Embryonic facial prominence (tissue), 1 donor: ENCODE results near the gene CNST.
A peak's percentile ranks its signal among the peaks of the same experiment; 100 is the strongest.
"Not testable (repeated sequence)": the region's sequence is repeated elsewhere in the genome, so short reads cannot be mapped to it uniquely, and the experiment has no call there.

Source experiments
- DNase-seq: peaks from one replicate; pipeline ENCODE4 v3.0.0-alpha.2; 2016; ENCODE audit errors: extremely low spot score

The CNST gene

DNA sequence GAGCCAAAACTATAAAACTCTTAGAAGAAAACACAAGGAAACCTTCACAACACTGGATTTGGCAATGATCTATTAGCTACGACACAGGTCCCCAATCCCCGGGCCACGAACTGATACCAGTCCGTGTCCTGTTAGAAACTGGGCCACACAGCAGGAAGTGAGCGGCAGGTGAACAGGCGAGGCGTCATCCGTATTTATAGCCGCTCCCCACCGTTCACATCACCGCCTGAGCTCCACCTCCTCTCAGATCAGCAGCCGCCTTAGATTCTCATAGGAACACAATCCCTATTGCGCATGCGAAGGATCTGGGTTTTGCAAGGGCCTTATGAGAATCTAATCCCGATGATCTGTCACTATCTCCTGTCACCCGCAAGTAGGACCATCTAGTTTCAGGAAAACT lies 12.1 kb upstream of the CNST start:
- DNase-seq, result no peak

GRCh38 chr1:246558041-246558440 lies 8.2 kb upstream of the CNST start:
- DNase-seq, result no peak

DNA sequence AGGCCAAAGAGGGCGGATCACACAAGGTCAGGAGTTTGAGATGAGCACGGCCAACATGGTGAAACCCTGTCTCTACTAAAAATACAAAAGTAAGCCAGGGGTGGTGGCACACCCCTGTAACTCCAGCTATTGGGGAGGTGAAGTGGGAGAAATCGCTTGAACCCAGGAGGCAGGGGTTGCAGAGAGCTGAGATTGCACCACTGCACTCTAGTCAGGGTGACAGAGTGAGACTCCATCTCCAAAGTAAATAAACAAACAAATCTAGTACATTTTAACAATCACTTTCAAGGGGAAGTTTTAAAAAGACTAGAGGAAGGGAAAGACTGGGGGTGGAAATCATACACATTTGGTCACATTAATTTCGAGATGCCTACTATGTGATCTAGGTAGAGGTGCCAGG lies 6.9 kb upstream of the CNST start:
- no peak for DNase-seq

DNA sequence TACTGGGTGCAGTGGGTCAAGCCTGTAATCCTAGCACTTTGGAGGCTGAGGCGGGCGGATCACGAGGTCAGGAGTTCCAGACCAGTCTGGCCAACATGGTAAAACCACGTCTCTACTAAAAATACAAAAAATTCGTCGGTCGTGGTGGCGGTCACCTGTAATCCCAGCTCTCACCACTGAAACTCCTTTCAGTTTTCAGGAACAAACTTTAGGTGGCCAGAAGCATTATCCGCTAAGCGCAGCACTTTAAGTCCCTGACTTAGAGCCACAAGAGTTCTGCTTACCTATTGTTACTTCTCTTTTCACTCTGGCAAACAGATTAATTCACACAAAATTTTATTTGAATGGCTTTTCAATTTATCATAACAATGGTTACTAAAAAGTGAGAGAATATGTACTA lies 5.4 kb upstream of the CNST start:
- DNase-seq, result not testable (repeated sequence)

DNA sequence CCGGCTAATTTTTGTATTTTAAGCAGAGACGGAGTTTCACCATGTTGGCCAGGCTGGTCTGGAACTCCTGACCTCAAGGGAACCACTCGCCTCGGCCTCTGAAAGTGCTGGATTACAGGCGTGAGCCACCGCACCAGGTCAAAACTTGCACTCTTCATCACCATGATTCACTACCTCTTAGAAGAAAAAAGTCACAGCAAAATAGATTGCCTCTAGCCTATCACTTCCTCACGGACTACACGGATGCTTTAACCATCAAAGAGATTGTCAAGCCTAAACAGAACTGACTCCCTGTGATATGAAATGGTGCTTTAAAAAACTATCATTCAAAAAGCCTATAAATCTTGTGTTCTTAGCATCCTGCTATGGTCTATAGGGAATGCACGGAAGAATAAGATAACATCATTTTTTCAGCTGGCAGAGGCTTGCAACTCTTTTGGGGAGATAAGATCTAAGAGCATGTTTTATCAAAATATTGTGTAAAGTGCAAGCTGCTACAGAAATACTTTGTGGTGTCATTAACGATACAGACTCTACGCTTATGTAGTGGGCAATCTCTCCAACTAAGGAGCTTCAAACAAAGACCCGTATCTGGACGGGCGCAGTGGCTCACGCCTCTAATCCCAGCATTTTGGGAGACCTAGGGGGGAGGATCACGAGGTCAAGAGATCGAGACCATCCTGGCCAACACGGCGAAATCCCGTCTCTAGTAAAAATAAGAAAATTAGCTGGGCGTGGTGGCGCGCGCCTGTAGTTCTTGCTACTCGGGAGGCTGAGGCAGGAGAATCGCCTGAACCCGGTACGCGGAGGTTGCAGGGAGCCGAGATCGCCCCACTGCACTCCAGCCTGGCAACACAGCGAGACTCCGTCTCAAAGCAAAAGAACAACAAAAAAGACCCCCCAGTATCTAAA lies 1.2 kb upstream of the CNST start:
- no peak for DNase-seq

DNA sequence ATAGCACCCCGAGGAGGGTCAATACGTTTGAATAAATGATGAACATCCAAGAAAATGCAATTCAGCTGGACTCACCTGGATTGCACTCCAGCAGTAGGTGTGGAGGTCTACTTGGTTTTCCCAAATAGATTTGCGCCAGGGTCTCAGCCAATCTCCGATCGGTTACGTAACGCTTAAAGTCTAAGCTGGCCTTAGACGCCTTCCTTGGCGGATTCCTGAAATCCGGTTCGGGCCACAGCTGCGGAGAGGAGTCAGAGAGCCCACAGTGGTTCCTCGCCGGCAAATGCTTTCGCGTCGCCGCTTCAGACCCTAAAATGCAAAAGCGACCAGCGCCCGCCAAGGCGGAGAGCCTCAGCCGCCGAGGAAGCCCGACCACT lies 517 bp upstream of the CNST start:
- DNase-seq, result no peak

- DNase-seq, result peak; percentile 20
Observed at GRCh38 chr1:246566813-246567645, 773 bp downstream of the CNST start.

DNA sequence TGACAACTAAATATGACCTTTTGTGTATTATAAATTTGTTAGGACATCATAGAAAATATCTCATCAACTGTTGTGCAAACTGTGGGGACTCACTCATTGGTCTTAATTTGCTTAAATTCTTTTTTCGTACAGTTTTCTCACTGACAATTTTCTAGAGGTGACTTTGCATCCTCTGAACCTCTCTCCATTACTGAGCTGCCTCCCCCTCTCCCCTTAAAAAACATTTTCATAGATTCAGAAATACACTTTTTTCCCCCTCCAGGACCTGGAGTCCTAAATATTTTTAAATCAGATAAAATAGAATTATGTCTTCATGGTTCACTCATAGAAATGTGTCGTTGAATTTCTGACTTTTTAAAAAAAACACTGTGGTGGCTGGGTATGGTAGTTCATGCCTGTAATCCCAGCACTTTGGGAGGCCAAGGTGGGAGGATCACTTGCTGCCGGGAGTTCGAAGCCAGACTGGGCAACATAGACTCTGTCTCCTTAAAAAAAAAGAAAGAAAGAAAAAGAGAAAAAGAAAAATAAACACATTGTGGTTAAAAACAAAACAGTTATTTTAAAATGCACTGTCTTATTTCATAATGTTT lies 1.5 kb downstream of the CNST start:
- no peak for DNase-seq

DNA sequence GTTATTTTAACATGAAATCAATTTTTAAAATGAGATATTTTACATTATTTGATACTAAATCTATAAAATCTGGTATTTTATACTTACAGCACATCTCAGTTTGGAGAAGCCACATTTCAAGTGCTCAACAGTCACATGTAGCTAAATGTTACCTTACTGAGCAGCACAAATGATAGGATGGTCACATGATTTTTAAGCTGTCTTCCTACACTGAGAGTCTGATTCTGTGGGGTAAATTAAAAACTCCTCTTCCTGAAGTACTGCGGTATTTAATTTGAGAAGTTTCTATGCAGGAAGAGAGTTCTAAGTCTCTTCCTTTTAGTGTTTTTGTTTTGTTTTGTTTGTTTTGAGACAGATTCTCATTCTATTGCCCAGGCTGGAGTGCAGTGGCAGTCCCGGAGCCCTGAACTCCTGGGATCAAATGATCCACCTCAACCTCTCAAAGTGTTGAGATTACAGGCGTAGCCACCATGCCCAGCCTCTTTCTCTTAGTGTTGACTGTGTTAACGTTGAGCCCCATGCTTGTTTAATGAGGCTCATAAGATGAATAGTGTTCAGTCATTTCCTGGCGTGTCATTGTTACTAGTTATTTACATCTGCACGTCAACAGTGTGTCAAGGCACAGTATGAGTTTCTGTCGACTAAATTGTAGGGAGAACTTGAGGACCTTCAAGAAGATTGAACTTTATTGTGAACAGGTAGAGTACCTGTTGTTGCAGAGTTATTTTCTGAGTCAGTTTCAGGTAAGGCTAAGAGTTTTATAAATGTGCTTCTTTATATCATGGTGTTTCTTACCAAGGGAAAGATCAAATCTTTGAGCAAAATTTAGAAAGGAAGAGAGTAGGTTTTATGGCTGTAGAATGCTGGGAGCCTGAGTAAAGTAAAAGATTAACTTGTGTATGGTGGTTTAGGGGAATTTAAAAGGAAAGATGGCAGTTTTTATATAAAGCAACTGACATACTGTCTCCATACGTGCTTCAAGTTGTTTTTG lies 3.3 kb downstream of the CNST start:
- DNase-seq, result no peak

DNA sequence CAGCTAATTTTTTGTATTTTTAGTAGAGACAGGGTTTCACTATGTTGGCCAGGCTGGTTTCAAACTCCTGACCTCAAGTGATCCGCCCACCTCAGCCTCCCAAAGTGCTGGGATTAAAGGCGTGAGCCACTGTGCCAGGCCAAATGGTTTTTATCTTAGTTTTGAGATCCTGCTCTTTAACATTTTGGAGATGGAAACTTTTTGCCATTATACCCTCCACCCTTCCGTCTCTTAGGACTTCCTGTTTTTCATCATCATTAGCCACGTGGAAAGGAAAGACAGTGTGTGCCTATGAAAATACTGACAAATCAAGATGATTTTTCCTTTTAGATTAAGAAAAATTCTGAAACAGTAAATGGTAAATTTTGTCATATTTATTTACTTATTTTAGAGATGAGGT lies 5.1 kb downstream of the CNST start:
- DNase-seq, result not testable (repeated sequence)

DNA sequence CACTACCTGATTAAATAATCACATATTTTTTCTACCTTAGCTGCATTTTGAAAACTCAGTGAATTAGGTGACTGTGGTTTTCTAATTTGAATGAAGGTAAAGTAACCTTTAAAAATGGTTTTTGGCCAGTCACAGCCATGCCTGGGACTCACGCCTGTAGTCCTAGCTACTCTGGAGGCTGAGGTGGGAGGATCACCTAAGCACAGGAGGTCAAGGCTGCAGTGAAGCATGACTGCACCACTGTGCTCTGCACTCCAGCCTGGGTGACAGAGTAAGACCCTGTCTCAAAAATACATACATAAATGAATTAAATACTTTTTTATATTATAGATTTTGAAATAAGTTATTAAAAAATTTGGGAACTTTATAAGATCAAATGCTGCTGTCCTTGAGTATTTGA lies 5.7 kb downstream of the CNST start:
- no peak for DNase-seq

DNA sequence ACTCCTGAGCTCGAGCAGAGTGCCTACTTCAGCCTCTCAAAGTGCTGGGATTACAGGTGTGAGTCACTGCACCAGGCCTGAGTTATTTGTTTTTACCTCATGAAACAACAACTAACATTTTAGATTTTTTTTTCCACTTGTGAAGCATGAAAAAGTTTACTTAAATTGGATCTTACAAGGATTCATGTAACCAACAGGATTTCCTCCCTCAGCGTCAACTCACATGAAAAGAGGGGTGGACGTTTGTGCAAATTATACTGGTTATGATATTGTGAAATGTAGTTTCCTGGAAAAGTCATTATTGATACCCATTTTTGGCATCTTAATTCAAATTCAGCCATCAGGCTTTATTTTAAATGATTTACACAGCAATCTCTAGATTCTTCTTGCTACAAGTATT lies 6.5 kb downstream of the CNST start:
- DNase-seq, result no peak

GRCh38 chr1:246573491-246573890 lies 7.2 kb downstream of the CNST start:
- DNase-seq, result no peak

DNA sequence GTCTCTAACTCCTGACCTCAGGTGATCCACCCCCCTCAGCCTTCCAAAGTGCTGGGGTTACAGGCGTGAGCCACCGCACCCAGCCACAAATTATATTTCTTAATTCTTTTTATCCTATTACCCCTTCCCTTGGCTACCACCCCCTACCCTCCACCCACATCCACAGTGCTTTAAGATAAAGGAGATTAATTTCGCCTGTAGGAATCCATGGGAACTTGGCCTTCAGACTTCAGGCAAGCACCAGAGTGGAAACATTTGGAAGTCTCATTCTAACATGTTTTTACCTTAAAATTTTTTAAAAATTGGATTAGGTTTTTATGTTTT lies 10.4 kb downstream of the CNST start:
- no peak for DNase-seq

- DNase-seq, result no peak
Observed at GRCh38 chr1:246577082-246577719, 10.9 kb downstream of the CNST start.

DNA sequence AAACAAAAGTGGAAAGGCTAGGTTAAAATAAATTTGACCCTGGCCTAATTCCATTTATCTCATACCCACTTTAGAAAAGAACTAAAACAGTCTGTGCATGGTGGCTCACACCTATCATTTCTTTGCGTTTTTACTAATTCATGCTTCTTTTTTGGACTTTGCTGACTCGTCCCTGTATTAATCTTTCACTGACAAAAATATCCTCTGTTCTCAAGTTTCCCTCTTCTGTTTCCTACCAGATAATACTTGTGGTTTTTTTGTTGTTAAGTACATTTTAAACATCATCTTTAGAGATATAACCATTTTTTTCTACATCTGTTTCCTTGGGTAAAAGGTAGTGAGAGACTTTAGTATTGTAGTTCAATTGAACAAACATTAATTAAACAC lies 11.5 kb downstream of the CNST start:
- no peak for DNase-seq

GRCh38 chr1:246579818-246580217 lies 13.6 kb downstream of the CNST start:
- no peak for DNase-seq

- no peak for DNase-seq
Observed at GRCh38 chr1:246580497-246581370, 14.5 kb downstream of the CNST start.

DNA sequence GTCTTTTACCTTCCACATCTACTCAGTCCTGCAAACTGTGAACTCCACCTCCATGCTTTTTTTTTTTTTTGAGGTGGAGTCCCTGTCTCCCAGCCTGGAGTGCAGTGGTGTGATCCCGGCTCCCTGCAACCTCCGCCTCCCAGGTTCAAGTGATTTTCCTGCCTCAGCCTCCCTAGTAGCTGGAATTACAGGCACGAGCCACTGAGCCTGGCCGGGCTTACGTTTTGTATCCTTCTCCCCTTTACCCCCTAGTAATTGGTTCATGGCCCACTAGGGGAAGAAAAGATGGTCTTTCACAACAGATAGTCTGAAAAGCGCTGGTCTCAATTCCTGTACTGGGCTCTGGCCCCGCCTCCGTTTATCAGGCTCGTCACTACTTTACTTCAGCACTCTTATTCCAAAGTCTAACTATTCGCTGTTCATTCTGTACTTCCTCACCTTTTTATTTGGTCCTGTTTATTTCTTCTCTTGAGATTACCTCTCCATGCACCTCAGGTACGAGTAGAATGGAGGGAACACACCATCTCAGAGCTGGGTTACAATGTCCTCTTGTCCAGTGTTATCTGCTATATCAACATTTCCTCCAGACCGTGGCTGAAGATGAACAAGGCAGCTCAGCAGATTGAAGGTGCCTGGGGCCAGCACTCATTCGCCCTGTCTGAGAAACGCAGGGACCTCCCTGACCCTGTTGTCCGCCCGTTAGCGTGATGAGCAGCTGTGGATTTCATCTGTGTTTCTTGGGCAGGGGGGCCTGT lies 16.2 kb downstream of the CNST start:
- no peak for DNase-seq
